HG02870 (cell line): ENCODE results near the gene SORCS3.

ENCODE experiments used
- ATAC-seq: cut with Tn5 transposase; IDR thresholded peaks from one replicate; pipeline ENCODE4 v1.9.1; 2021; ENCODE audit warnings: mild to moderate bottlenecking, moderate library complexity; ENCODE audit not compliant: unreplicated experiment

The SORCS3 gene

DNA sequence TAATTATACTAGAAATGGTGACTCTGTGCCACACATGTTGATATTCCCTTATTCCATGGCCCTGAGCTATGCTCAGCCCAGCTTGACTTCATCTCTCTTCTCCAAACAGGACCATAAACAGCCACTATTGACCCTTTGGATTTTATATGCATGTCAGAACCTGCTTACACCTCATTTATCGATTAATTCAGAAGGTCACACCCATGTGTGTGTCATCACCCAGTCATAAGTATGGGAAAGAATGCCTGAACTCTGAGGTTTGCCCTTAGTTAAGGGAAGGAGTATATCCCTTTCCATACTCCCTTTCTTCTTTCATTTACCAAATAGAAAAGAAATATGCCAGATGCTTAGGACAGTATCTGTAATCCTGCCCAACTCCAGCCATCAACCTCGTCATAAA, 602.3 kb downstream of the SORCS3 start:
- no peak for ATAC-seq

DNA sequence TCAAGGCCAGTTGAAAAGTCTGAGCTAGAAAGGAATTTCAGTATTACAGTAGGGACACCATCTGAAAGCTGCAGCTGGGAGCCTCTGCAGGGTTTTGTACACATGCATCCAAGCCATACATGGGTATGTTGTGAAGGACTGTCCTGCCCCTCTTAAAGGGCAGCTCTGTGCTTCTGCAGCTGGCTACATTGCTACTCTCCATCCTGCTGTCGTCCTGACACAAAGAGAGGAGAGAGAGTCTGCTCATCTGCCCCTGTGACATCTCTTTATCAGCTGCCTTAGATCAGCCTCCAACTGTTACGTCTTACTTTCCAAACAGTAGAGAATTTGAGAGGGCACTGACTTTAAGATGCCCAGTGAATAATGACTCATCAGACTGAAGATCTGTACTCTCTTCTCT, 602.7 kb downstream of the SORCS3 start:
- ATAC-seq, result no peak

DNA sequence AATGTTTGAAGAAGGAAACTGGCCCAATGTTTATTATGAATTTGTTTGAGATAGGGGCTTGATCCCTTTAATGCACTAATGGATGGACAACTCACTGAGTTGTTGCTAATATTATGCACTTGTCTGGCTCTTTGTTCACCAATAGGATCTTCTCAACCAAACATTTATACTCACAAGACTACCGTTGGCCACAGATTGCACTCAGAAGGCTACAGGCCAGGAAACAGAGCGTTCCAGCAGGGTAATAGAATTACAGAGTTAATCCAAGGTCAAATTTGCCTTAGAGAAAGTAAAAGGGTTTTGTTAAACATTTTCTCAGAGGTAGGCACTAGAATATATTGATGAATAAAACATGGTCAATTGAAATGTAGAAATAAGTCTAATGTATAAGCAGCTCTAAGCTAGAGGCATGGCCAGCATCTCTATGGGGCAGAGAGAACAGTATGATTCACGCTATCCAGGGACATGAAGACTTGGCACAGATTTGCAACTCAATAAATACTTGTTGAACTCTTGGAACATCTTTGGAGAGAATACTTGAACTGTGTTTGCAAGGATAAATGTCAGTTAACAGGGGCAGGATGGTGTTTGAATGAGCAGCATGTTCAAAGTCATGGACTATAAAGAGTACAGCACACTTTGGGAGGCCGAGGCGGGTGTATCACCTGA, 606.9 kb downstream of the SORCS3 start:
- ATAC-seq, result no peak

DNA sequence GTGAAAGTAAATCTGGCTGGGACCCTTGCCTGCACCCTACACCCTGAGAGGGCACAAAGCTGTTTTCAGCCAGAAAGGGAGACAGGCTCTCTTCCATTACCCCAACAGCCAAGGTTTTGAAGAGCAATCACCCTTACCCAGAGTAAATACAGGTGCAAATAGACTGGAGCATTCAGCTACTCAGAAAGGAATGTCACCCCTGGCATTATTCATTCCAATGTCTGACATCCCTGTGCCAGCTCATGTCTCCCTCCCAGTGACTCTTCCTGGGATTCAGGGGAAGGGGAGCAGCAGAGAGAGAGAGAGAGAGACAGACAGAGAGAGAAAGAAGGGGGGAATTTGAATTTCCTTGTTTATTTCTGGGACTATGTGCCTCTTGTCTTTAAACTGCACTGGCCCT, 611.8 kb downstream of the SORCS3 start:
- no peak for ATAC-seq

- ATAC-seq, result no peak
Observed at GRCh38 chr10:105253515-105254212, 612.6 kb downstream of the SORCS3 start.

GRCh38 chr10:105258036-105258673, 617.1 kb downstream of the SORCS3 start:
- ATAC-seq, result no peak

- no peak for ATAC-seq
Observed at GRCh38 chr10:105258674-105259065, 617.6 kb downstream of the SORCS3 start.

DNA sequence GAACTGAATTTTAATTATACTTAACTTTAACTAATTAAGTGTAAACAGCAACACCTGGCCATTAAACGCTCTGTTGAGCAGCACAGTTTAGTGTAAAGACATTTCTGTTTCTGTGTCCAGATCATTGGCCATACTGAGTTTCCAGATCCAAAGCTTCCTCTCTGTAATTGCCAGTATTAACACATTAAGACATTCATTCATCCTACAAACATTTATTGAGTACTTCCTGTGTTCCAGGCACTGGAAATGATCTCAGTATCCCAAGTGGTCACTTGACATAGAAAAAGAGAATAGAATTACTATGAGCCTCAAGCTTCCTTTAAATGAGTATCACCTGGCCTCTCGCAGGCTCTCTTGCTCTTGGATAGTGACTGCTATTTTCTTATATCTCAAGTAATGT, 618.1 kb downstream of the SORCS3 start:
- no peak for ATAC-seq

- ATAC-seq, result no peak
Observed at GRCh38 chr10:105262666-105263065, 621.6 kb downstream of the SORCS3 start.

DNA sequence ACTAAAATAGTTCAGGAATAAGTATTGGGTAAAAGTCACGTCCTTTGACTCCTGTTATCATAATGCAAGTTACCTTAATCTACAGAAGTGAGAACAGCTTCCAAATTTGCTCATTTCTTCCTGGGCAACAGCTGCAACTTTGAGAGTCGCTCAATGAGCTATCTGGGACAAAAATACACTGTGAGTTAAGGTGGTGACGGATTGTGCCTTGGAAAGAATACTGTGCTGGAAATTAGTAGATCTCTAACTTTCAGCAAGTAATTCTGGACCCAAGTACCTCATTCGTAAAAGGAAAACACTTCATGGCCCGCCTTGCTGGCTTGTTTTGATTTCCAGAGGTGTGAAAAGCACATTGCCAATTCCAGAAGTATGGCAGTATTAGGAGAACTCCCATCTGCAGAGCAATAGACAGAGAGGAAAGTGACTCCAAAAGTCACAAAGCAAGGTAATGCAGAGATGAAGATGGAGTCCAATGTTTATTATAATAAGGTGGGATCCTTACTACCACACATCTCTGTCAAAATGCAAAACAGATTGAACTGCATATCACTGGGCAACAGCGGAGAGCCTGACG, 626.0 kb downstream of the SORCS3 start:
- ATAC-seq, result no peak

DNA sequence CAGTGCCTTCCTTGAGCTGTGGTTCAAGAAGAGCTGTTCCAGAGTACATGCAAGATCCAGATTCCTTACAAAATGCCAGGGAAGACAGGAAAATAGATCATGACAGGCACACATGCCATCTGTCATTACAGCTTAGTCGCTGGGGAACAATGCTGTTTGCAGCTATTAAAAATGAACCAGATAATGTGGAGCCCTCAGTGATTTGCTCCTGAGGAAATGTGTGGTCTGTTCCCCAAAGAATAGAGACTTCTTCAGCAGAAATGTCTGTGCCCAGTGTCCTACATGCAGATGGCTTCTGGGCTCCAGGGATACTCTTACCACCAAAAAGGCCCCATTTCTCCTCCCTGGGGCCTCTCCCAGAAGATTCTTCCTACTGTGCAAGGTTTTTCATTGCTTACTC, 627.9 kb downstream of the SORCS3 start:
- no peak for ATAC-seq

DNA sequence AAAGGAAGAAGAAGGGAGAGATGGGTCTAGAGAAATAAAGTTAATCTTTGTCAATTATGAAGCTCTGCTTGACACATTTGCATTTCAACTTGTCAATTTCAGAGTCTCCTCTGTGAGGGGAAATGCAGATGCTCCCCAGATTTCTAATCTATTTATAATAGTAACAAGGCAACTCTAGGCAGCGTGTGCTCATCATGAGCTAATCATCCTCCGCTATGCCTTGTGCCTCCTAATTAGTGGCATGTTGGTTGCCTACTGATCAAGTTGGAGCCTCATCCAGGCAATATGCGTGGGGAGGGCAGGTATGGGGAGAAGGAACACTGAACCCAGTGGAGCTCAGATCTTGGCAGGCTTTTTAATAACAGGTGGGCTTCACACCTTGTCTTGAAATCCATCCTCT, 628.6 kb downstream of the SORCS3 start:
- no peak for ATAC-seq

- no peak for ATAC-seq
Observed at GRCh38 chr10:105274556-105275070, 633.5 kb downstream of the SORCS3 start.

DNA sequence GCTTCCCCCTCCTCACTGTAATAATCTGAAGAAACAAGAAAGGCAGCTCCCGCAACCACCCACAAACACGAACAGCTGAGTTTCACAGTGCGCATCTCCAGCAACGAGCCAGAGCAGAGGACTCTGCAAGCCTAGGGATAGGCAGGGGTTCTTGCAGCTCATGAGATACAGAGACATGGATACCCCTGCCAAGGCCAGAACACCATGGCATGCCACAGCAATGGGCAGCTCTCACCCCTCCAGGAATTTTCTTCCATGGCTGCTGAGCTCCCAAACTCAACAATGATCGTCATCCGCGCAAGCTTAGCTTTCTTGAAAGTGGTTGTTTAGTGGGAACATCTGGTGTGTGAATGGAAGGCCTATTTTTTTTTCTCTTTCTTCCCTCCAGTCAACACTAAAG, 637.3 kb downstream of the SORCS3 start:
- no peak for ATAC-seq

DNA sequence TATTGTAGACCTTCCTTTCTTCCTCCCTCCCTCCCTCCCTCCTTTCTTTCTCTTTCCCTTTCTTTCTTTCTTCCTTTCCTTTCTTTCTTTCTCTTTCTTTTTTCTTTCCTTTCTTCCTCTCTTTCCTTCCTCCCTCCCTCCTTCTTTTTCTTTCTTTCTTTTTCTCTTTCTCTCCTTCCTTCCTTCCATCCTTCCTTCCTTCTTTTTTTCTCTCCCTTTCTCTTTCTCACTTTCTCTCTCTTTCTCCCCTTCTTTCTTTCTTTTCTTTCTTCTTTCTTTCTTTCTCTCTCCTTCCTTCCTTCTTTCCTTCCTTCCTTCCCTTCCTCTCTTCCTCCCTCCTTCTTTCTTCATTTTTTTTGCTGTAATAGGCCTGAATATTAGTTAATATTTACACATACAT, 638.0 kb downstream of the SORCS3 start:
- ATAC-seq, result no peak

DNA sequence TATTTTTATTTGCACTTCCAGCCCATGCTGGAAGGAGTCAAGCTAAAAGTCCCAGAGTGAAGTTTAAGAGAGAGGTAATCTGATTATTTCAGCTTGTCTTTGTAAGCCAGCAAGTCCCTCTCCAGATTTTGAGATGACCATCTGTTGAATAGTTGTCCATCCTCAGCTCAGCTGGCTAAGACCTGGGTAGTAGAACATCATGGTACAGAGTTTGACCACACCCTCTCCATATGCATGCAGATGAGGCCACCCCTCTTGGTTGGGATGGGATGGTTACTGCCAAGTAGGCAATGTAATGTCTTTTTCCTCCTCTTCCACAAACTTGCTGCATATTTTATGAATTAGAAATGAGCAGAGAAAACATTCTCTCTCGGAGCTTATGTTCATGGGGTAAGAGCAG, 639.8 kb downstream of the SORCS3 start:
- no peak for ATAC-seq

- ATAC-seq, result no peak
Observed at GRCh38 chr10:105284476-105285215, 643.6 kb downstream of the SORCS3 start.

DNA sequence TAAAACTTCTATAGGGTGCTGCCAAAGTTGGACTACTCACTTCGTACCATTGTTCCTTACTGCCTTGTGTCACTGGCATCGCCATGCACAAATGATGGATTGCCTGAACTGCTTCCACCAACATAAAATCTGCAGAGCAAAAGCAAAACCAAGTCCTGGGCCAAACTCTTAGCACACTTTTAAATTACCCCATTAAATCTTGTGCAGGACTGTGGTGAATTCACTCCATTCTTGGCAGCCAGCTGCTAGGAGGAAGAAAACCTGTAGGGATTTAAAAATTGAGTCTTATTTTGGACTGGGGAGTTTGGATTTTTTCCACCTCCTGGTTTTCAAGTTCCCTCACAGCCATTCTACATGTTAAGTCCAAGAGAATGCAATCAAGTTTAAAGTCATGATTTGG, 646.9 kb downstream of the SORCS3 start:
- no peak for ATAC-seq

GRCh38 chr10:105288613-105289012, 647.5 kb downstream of the SORCS3 start:
- ATAC-seq, result no peak

DNA sequence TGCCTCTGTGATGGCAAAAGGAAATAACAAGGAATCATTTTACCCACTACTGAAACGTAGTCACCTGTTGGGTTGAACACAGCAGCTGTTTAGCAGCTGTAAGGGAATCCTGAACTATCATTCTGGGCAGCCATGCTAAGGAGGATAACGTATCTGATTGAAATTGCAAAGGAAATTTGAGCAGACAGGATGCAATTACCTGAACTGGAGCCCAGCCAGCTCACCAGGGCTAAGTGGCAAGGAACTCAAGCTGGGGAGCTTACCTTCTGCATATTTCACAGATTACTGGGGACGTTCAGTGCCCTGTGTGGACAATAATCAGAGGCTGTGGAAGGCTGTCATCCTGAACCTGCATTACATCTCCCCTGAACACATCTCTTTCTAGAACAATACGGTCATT, 650.5 kb downstream of the SORCS3 start:
- ATAC-seq, result no peak

- no peak for ATAC-seq
Observed at GRCh38 chr10:105292236-105292635, 651.1 kb downstream of the SORCS3 start.
